IPS-NIHi11 (cell line): ENCODE results near the gene MT1E.
"Not testable (repeated sequence)": the region's sequence is repeated elsewhere in the genome, so short reads cannot be mapped to it uniquely, and the experiment has no call there.

Experiments used
- DNase-seq: peaks from one replicate; pipeline ENCODE4 v3.0.0; 2012; ENCODE audit warnings: mixed read lengths, low spot score

The MT1E gene

GRCh38 chr16:56672171-56672570, 46.6 kb downstream of the MT1E start:
- not testable (repeated sequence) for DNase-seq

DNA sequence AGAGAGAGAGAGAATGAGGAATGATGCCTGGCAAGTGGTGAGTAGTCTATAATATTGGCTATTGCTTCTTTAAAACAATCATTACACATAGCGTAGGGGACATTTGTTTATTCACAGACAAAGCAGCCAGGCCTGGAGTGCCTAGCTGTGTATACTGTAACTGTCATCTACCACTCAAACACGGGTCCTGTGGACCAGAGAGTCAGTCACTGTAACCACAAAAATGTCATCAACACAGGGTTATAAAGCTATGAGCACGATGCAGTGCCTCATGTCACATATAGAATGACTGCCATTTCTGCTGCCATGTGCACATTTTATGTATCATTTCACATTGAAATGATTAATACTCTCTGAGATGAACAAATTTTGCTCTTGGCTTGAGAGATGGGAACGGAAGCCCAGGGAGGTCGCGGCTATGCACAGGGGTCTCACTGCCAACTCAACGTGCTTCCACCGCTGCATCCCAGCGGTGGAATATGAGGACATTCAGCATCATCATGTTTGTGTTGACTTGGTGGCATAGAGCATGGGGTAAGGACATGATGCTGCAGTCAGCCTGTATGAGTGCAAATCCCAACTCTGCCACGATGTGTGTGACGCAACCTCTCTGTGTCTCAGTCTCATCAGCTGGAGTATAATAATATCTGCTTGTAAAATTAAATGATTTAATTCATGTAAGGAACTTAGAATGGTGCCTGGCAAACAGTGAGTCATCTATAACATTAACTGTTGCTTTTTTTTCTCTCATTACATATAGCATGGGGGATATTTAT, 47.4 kb downstream of the MT1E start:
- no peak for DNase-seq

DNA sequence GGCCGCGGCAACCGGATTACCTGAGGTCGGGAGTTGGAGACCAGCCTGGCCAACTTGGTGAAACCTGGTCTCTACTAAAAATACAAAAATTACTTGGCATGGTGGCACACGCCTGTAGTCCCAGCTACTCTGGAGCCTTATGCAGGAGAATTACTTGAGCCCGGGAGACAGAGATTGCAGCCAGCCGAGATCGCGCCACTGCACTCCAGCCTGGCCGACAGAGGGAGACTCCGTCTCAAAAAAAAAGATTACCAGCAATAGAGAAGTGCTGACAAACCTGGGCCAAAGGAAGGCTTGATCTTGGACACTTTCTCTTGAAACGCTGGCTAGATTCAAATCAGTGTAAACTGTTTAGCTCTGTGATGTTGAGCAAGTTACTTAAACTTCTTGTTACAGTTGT, 48.3 kb downstream of the MT1E start:
- DNase-seq: no peak

GRCh38 chr16:56674570-56674969, 49.0 kb downstream of the MT1E start:
- DNase-seq: not testable (repeated sequence)

GRCh38 chr16:56675685-56676210, 50.2 kb downstream of the MT1E start:
- no peak for DNase-seq
